Loucy (cell line): Measurements from ENCODE around the gene USP22.

Experiments used
- EZH2phosphoT487 ChIP-seq: fragments of 200-600 bp; IDR thresholded peaks from 2 replicates; pipeline ENCODE4 v1.6.1; 2018; ENCODE audit warnings: antibody characterized with exemption, mild to moderate bottlenecking, moderate library complexity, borderline replicate concordance
- TF ChIP-seq, protein P1 (sequence below): fragments of 200-600 bp; sonication (generic); conservative IDR thresholded peaks from 2 replicates; pipeline ENCODE4 v1.5.1; 2014; ENCODE audit warnings: mild to moderate bottlenecking, antibody characterized with exemption, low read length

DNA sequence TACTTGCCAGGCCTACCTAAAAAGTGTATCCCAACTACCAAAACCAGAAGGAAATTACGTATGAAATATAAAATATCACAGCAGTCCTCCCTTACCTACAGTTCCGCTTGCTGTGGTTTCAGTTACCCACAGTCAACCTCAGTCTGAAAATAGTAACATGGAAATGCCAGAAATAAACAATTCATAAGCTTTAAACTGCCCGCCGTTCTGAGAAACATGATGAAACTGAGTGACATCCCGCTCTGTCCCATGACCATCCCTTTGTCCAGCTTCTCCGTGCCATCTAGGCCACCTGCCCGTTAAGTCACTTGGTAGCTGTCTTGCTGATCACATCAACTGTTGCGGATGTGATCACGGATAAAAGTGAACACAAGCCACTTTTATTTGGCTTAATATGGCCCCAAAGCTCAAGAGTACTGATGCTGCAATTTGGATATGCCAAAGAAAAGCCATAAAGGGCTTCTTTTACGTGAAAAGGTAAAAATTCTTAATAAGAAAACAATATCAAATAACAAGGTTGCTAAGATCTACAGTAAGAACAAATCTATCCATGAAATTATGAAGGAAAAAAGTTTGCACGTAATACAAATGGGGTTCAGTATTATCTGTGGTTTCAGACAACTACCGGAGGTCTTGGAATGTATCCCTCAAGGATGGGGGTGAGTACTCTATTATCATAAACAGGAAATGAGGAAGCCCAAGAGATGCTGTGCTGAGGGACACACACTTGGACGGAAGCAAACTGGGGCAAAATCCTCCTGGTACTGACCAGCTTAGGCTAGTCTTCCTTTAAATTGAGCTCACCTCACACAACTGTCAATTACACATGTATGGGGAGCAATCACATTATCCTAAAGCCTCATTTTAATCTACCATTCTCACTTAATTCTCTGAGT lies 8.2 kb downstream of the USP22 start:
- TF ChIP-seq, protein P1, sequence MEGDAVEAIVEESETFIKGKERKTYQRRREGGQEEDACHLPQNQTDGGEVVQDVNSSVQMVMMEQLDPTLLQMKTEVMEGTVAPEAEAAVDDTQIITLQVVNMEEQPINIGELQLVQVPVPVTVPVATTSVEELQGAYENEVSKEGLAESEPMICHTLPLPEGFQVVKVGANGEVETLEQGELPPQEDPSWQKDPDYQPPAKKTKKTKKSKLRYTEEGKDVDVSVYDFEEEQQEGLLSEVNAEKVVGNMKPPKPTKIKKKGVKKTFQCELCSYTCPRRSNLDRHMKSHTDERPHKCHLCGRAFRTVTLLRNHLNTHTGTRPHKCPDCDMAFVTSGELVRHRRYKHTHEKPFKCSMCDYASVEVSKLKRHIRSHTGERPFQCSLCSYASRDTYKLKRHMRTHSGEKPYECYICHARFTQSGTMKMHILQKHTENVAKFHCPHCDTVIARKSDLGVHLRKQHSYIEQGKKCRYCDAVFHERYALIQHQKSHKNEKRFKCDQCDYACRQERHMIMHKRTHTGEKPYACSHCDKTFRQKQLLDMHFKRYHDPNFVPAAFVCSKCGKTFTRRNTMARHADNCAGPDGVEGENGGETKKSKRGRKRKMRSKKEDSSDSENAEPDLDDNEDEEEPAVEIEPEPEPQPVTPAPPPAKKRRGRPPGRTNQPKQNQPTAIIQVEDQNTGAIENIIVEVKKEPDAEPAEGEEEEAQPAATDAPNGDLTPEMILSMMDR = no peak
- TF ChIP-seq EZH2phosphoT487 = no peak
